ENCODE data around the gene BCHE.
"Not testable (repeated sequence)": the region's sequence is repeated elsewhere in the genome, so short reads cannot be mapped to it uniquely, and the experiment has no call there.

BCHE gene

GRCh38 chr3:165816209-165816608 is 21.0 kb downstream of the BCHE start:
- DNase-seq = no peak

- no peak for DNase-seq
These were observed 21.5 kb downstream of the BCHE start for GRCh38 chr3:165815682-165816081.

- DNase-seq = no peak
These were observed 22.8 kb downstream of the BCHE start for GRCh38 chr3:165814380-165814779.

- DNase-seq = not testable (repeated sequence)
These were observed 29.3 kb downstream of the BCHE start for GRCh38 chr3:165807937-165808336.

- DNase-seq = no peak
These were observed 31.2 kb downstream of the BCHE start for GRCh38 chr3:165805946-165806561.

- DNase-seq = no peak
These were observed 33.8 kb downstream of the BCHE start for GRCh38 chr3:165803471-165803870.

GRCh38 chr3:165800970-165801369 is 36.3 kb downstream of the BCHE start:
- no peak for DNase-seq

- no peak for DNase-seq
These were observed 38.2 kb downstream of the BCHE start for GRCh38 chr3:165799026-165799425.

- no peak for DNase-seq
These were observed 39.7 kb downstream of the BCHE start for GRCh38 chr3:165797551-165797950.

- DNase-seq = no peak
These were observed 40.5 kb downstream of the BCHE start for GRCh38 chr3:165796701-165797100.

GRCh38 chr3:165788531-165788930 is 48.7 kb downstream of the BCHE start:
- DNase-seq = no peak

- no peak for DNase-seq
These were observed 51.2 kb downstream of the BCHE start for GRCh38 chr3:165786013-165786412.

GRCh38 chr3:165784337-165784736 is 52.9 kb downstream of the BCHE start:
- no peak for DNase-seq

GRCh38 chr3:165783383-165783782 is 53.8 kb downstream of the BCHE start:
- DNase-seq = no peak

- no peak for DNase-seq
These were observed 58.3 kb downstream of the BCHE start for GRCh38 chr3:165778891-165779290.

- no peak for DNase-seq
These were observed 58.8 kb downstream of the BCHE start for GRCh38 chr3:165778456-165778855.

GRCh38 chr3:165775824-165776223 is 61.4 kb downstream of the BCHE start:
- DNase-seq = no peak

GRCh38 chr3:165770781-165771180 is 66.4 kb downstream of the BCHE start:
- DNase-seq = no peak

GRCh38 chr3:165768680-165769079 is 68.5 kb downstream of the BCHE start:
- no peak for DNase-seq

- DNase-seq = no peak
These were observed 78.2 kb downstream of the BCHE start for GRCh38 chr3:165759041-165759440.

GRCh38 chr3:165755571-165755970 is 81.7 kb downstream of the BCHE start:
- DNase-seq = no peak

- no peak for DNase-seq
These were observed 82.8 kb downstream of the BCHE start for GRCh38 chr3:165754219-165755007.

- DNase-seq = no peak
These were observed 83.7 kb downstream of the BCHE start for GRCh38 chr3:165753560-165753959.

- no peak for DNase-seq
These were observed 85.6 kb downstream of the BCHE start for GRCh38 chr3:165751637-165752036.

- DNase-seq = no peak
These were observed 87.4 kb downstream of the BCHE start for GRCh38 chr3:165749821-165750220.
